Activated naive CD4-positive, alpha-beta T cell treated with Interleukin-2 at 50 U/mL for 16 hours (primary cell): Measurements from ENCODE around the gene ARHGEF25.
A peak's percentile ranks its signal among the peaks of the same experiment; 100 is the strongest.
"Not testable (repeated sequence)": the region's sequence is repeated elsewhere in the genome, so short reads cannot be mapped to it uniquely, and the experiment has no call there.

Experiments used
- DNase-seq: peaks from one replicate; pipeline ENCODE4 v3.0.0-alpha.2; 2020

ARHGEF25 gene

DNA sequence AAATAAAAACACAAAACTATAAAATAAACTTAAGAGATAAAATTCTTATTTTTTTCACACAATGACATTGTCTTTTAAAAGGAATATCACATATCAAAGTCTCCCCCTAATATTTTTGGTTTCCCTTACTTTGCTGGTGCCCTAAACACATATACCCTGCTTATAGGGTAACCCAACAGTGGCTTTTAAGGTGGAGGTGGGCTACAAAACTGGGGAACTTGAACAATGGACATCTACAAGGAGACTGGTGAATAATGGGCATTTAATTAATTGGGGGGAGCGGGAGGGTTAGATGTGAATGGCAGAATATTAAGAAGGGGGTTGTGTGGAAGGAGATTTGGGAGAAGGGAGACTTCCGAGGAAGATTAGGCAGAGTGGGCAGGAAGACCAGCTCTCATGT lies 12.2 kb downstream of the ARHGEF25 start:
- DNase-seq, result no peak

DNA sequence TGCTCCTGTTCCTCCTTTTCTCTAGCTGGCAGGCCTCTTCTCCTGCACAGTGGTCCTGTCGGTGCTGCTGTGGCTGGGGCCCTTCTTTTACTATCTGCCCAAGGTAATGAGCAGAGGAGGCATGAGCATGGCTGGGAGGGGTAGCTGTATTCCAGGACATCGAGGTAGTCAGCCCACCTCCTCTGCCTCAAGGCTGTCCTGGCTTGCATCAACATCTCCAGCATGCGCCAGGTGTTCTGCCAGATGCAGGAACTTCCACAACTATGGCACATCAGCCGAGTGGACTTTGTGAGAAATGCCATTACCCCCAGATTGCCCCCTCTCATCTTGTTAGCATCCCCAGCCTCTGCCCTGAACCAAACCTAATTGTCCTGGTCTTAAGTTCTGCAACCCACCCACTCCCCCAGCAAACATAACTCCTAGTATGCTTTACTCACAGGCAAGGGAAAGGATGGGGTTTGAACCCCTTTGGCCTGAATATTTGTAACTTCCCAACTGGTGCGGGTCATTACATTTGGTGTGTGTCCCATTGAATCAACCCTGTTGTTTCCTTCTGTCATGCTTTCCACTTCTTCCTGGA lies 12.7 kb downstream of the ARHGEF25 start:
- DNase-seq, result no peak

DNA sequence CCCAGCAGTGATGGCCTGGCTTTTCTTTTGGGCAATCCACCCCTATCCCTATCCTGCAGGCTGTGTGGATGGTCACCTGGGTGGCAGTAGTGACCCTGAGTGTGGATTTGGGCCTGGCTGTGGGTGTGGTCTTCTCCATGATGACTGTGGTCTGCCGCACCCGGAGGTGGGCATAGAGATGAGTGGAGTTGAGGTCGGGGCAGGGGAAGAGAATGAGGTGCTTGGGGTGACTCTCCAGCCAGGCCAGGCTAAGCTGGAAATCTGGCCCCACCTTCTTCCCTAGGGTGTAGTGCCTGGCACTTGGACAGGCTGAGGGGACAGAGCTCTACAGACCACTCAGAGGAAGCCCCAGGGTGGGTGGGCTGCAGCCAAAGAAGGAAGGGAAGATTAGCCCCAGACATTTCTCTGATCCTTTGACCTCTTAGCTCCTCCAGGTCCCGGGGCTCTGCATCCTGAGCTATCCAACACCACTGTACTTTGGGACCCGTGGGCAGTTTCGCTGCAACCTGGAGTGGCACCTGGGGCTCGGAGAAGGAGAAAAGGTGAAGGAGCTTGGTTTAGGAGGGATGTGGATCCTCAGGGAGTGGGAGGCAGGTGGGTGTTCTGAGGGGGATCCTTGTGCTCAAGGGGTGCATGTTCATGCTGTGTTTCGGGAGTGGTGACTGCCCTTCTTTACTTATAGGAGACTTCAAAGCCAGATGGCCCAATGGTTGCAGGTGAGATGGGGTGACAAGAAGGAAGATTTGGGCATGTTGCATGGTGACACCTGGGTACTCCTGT lies 13.4 kb downstream of the ARHGEF25 start:
- DNase-seq, result no peak

DNA sequence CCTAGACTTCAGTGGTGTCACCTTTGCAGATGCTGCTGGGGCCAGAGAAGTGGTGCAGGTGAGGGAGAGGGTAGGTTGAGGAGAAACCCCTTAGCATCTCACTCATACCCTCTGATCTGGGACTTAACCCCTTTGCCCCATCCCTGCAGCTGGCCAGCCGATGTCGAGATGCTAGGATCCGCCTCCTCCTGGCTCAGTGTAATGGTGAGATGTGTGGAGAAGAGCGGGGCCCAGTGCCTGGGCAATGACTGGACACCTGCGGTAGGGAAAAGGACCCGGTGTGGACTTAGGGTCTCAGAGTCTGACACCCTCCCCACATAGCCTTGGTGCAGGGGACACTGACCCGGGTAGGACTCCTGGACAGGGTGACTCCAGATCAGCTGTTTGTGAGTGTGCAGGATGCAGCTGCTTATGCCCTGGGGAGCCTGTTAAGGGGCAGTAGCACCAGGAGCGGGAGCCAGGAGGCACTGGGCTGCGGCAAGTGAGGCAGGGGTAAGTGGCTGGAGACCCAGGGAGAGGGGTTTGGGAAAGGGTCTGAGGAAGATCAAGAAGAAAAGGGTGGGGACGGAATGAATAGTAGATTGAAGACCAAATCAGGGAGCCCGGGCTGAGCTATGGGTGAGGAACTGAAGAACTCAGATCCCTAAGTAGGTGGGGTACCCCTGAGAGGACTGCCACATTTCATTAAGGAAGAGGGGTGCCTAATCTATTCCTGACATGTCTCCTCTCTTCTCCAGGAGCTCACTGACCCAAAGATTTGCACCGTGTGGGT lies 14.2 kb downstream of the ARHGEF25 start:
- no peak for DNase-seq

DNA sequence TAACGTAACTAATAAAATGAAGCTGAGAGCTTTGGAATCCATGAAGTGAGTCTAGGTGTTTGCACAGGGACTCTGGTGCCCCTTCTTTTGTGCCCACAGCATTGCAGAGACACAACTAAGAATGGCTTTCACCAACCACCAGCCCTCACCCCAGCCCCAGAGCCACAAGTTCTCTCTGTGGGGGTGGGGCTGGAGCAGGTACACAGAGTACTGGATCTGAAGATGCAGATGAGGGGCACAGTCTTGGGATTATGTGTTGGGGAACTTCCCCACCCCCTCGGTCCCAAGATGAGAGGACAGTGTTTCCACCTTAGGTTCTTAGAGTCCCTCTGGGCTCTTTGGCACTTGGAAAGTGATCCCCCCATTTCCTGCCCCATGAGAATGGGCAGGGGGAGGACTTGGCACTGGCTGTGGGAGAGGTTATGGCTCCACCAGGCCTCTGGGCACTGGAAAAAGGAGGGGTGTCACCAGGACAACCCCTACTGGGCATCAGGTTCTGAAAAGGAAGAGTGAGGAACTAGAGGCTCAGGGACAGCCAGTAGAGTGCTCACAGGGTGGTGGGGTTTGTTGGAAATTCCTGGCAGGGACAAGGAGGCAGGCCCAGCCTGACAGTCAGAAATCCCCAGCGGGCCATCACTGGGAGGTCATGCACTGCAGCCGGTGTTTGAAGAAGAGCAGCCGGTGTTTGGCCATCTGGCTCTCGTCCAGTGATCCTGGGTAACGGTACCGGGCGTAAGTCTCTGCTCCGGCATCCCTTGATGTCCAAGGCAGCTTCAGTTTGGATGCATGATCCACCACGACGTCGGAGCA lies 15.1 kb downstream of the ARHGEF25 start:
- no peak for DNase-seq

DNA sequence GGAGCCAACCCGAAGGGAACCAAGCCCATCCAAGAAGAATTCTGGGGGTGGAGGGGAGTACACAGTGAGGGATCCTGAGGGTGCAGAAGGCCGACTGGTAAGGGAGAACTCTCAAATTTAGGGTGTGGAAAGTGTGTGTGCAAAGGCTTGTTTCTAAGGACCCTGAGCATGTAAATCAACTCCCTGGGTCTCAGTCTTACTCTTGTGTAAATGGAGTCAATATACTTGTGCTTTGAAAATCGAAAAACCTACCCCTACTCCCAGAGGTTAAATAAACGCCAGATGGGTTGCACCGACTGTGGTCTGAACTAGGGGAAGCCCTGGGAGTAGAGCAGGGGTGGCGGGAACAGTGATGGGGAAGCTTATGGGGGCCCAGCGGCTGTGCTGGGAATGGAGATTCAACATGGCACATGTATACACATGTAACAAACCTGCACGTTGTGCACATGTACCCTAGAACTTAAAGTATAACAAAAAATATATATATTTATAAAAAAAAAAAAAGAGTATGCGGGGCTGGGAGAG lies 15.7 kb downstream of the ARHGEF25 start:
- DNase-seq, result no peak

DNA sequence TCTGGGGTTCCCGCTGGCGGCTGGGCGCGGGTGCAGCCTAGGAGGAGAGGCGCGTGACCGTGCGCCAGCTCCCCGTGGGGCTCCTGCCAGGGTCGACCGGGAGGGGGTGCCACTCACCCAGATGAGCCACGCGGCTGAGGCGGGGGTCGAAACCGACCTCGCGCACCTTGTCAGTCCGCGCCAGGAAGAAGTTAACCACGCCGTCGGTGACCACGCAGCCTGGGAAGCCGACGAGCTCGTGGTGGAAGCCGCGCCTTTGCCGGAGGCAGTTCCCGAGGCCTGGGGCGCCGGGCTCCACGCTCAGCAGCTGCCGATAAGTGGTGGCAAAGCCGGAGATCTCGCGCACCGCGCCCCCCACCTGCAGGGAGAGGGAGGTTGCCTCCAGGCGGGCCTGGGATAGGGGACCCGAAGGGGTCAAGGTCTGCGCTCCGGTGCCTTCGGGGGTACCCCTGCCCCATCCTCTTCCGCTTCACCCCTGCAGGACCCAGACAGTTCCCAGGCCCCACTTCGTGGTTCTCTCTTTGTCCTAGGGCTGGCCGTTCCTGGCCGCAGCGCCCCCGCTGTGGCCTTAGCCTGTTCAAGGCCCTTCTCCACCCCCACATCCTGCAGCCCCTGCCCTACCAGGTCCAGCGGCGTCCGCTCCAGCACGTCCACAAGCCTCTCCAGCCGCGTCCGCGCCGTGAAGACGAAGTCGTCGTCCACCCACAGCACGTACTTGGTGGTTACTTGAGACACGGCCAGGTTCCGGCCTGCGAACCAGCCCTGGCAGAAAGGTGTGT lies 16.5 kb downstream of the ARHGEF25 start:
- DNase-seq, result peak; percentile 27

DNA sequence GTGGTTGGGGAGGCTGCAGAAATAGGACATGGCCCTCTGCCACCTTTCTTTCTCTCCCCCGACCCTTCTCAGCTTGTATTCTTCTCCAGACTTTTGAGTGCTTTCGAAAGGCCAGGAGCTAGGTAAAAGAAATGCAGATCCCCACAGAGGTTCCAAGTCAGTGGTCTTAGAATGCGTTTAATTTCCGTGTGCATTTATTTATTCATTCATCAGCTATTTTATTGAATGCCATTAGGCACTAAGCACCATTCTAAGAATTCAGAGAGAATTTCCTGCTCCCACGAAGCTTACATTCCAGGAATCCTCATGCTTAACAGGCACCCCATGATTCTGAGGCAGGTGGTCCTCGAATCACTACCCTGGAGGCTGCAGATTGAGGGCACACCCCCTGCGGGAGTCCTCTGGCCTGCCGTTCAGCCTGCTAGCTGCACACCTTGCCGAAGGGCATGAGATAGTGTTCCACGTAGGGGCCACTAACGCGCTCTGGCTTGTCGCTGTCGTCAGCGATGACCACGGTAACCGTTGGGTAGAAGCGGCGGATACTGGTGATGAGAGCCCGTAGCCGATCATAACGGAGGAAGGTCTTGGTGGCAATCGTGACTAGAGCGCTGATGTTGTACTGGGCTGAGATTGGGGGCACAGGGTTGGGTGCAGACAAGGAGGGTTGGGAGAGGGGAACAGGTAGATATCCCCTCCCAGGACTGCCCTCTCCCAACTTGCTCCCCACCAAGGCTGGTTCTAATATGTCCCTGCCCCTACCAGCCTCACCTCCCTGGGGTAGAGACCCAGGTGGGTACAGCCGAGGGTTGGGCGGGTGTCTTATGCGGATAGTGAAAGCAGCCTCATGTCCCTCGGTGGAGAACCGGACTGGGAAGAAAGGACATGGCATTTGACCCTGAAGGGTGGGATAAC lies 17.3 kb downstream of the ARHGEF25 start:
- no peak for DNase-seq

DNA sequence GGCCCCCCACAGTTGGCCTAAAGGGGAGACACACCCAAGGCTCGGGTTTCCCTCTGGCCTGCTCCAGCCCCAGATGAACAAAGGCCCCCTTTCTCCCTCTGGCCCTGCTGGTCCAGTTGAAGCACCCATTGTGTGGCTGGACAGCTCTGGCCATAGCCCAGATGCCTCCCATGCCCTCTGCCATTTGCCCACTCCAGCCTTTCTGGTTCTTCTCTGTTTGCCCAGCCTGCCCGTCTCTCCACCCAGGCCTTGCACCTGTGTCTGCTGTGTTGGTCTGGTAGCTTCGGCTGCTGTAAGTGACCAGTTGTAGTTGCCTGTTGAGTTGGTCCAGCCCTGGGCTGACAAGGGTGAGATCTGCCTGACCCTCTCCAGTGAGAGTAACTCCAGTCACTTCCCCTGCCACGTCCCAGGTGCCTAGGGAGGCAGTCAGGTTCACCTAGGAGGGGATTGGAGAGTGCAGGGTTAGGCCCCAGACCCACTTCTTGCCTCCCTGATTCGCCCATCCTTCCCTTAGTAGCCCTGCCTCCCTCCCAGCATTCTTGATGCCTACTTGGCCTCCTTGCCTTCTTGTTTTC lies 18.7 kb downstream of the ARHGEF25 start:
- no peak for DNase-seq

DNA sequence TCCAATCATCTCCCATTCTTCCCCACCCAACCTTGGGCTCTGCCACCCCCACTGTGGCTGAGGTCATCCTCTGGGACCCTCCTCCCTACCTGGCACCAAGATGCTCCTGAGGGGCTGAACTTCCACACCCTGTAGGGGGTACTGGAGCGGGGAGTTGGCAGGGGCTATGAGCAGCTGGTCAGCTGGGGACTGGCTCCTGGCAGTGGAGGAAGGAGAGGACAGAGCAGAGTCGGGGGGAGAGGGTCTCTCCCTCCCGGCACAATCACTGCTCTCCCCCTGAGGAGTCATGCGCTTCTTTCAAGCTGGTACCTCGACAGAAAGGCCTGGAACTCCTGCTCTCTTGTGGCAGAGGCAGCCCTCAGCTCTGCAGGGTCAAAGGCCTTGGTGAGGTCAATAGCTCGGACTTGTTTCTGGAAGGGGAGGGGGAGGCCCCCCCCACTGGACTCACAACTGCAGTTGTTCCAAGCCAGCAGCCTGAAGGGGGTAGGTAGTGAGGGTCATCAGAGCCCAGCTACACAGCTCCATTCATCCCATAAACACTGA lies 19.7 kb downstream of the ARHGEF25 start:
- DNase-seq, result no peak

DNA sequence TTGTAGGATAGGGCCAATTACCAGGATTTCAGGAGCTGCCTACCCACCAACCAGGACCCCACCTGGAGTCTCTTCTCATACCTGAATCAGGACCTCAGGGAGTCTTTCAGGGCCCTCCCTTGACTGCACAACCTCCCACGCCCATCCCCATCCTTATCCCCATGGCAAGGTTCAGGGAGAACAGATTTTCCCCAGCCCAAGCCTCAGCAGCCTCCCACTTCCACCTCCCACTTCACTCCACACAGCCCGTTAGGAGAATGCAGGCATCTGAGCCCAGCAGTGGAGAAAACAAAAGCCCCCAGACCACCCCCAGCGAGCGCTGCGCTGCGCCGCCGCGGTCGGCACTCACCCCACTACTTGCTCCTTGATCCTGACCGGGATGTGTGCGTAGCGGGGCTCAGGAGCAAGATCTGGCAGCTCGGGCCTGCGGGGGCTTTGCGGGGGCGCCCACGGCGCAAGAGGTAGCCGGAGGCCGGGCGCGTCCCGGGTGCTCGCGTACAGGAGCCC lies 20.4 kb downstream of the ARHGEF25 start:
- no peak for DNase-seq

DNA sequence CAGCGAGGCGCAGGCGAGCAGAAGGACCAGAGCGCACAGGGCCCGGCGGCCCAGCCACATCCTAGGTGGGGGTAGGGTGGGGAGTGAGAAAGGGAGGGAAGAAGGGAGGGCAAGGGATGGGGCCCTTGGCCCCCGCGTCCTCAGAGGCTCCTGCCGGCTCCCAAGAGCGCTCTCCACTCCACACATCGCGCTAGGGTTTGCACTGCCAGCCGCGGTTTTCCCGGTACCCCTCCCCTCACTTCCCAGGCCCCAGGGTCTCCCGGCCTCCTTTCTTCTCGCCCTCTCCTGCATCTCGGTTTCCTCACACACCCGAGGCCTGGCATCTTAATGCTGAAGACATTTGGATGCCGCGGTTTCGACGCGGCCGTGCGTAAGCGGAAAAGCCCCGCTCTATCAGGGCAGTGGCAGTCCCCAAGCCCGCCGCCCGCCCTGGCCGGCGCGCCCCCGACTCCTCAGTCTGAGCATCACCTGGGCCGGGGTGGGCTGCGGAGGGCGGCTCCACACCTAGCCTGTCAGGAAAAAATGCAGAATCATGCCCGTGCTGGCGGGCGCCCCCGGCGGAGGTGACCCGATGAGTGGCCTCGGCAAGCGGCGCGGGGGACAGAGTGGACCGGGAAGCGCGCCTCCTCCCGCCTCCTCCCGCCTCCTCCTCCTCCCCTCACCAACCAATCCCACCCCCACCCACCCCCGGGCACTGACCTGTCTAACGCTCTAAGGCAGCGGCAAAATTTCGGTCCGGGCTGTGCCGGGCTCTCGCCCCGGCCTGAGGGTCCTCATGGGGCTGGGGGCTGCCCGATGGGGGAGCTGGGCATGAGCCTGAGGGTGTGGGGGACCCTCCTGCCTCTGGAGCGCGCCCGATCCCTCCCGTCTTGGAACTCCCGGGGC lies 21.1 kb downstream of the ARHGEF25 start:
- DNase-seq, result peak; percentile 22

DNA sequence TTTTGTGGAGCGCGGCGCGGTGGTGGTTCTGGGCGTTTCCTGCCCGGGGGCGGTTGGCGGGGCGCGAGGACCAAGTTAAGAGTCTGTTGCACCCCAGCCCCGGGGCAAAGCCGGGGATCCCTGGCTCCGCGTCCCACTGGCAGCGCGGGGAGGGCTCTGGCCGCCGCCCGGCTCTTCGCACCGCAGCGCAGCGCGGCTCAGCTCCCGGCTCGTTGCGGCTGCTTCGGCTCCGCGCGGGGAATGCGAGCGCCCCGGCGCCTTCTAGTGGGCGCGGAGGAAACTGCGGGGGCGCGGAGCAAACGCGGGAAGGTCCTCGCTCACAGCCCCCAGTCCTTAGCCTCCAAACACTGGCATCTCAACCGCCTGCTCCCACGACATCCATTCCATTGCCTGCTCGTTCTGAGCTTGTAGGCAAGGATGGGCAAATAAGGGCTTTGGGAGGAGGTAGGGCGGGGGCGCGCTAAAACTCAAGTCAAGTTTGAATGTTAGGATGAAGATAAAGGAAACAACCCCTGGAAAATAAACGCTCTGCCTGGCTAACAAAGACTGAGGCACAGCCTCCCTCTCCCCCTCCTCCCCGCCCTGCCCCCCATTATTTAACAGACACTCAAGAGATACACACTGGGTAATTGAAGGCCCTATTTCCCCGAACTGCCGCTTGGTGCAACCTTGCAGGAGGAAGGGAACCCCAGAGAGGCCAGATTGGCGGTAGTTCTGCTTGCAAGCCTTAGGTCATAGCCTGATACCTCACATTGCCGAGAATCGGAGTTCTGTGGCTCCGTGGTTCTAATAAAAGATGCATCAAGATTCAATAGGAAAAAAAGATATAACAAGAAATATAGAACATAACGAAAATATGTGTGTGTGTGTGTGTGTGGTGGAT lies 22.0 kb downstream of the ARHGEF25 start, which contains the start of gene B4GALNT1:
B4GALNT1 (minus strand) TSS at position 244 of the 883 bp plus-strand sequence. CDS start 1,069 bp downstream, outside the sequence.
- DNase-seq, result peak; percentile 68

DNA sequence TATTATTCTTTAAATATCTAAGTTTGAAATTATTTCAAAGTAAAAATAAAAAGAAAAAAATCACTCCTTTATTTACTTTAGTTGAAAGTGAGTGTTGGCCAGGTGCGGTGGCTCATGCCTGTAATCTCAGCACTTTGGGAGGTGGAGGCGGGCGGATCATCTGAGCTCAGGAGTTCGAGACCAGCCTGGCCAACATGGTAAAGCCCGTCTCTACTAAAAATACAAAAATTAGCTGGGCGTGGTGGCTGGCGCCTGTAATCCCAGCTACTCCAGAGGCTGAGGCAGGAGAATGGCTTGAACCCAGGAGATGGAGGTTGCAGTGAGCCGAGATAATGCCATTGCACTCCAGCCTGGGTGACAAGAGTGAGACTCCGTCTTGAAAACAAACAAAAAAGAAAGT lies 25.5 kb downstream of the ARHGEF25 start:
- DNase-seq, result not testable (repeated sequence)

DNA sequence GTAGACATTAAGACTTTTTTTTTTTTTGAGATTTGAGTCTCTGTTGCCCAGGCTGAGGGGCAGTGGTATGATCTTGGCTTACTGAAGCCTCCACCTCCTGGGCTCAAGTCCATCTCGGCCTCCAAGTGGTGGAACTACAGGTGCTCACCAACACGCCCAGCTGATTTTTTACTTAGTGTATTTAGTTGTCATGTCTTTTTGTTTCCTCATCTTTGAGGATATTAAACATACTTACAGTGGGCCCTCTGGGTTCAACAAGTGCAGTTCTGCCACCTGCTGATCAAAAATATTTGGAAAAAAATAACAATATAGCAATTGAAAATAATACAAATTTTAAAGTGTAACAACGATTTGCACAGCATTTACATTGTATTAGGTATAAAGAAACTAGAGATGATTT lies 26.1 kb downstream of the ARHGEF25 start:
- DNase-seq, result no peak

DNA sequence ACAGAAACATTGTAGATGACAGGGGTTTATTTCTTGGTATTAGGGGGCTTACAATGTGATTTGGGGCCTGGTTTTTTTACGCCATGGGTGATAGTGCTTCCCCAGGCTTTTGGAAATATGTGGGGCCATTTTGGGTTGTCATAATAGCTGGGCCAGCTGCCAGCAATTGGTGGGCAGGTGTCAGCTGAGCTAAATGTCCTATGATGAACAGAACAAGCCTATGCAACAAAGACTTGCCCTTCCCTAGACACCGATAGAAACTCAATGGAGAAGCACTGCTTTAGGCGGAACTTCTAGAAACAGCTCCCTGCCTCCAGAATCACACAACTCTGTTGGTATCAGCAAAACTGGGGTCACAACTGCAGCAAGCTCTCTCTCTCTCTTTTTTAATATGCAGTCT lies 26.9 kb downstream of the ARHGEF25 start:
- no peak for DNase-seq

DNA sequence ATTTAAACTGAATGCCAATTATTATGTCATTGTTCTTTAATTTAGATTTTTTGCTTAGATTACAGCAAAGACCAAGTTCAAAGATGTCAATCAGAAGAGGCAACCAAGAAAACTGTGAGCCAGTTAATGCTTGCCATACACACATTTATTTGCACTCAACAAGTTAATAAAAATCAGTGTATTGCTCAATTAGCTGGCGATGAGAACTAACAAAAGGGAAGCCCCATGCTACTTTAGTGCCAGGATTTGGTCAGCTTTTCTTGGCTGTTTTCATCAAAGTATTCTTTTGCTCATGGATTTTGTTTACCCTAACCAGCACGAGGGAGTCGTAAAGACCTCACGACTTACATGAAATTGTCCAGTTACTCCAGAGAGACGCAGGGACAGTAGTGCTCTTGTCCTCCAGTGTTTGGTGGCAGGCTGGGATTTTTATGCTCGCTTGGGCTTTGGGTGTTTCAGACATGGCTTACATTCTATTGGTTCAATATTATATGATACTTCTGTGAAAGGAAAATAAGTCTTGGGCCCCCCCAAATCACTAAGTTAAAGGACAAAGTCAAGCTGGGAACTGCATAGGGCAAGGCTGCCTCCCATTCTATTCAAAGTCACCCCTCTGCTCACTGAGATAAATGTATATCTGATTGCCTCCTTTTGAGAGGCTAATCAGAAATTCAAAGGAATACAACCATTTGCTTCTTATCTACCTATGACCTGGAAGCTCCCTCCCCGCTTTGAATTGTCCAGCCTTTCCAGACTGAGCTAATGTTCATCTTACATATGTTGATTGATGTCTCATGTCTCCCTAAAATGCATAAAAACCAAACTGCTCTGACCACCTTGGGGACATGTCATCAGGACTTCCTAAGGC lies 29.2 kb downstream of the ARHGEF25 start:
- DNase-seq, result no peak
